ENCODE data around the gene STK17A. TPM values are rescaled to one million over a fixed set of nuclear protein-coding genes. Genes with fewer than 3 reads are reported as not detected.
"Not testable (repeated sequence)": the region's sequence is repeated elsewhere in the genome, so short reads cannot be mapped to it uniquely, and the experiment has no call there.

Gene STK17A
- total RNA-seq, 1 experiment from 2014 or later, result 170 TPM

DNA sequence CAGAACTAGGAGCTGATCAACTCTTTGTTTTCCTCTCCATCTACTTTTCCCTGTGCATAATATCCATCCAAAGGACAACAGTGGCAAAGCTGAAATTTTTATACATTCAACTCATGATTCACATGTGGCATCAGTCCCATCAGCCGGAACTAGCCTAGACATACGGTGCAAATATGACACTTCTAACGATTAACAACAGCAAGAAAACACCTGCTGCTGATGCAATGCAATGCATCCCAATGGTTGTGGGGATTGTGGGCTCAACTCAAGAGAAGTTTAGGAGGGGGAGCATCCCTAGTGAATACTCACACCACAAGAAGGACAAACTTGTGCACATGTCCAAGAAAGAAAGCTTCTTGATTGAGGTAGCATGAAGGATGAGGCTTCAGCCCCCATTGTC, 20.5 kb upstream of the STK17A start:
- DNase-seq (ENCODE audit: low spot score), result no peak
- in situ Hi-C loops (cut with HindIII; ENCODE audit: low sequenced_read_pairs), result no loop called here

DNA sequence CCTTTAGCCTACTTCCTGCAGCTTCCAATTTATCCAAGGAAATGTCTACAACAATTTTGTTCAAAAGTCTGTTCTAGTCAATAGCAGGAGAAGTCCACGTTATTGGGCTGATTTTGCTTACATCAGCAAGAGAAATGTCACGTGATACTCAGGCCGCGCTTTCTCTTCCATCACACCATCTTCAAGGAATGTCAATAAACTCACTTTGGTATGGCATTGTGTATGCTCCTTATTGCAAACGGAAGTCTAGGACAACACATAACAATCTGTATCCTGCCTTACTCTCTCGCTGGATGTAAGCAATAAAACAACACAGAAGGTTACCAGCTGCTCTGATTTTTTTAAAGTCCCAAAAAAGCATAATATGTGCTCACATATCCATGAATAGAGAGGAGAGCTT, 17.1 kb upstream of the STK17A start:
- in situ Hi-C loops (cut with HindIII; ENCODE audit: low sequenced_read_pairs), result no loop called here
- DNase-seq (ENCODE audit: low spot score), result no peak

DNA sequence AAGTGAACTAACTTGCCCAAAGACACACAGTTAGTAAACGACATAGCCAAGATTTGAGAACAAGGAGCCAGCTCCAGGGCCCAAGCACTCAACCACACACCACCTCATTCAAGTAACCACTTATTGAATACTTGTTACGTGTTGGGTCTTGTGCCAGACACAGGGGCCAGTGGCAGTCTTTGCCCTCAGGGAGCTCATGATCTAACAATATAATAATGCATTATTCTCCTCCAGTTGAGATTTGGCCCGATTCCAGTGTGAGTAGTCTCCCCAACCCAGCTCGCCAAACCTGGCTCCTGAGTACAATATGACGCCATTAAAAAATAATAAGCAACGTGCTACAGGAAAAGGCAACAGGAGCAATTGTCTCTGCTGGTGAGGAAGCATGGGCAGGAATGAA, 14.4 kb upstream of the STK17A start:
- in situ Hi-C loops (cut with HindIII; ENCODE audit: low sequenced_read_pairs), result no loop called here
- no peak for DNase-seq (ENCODE audit: low spot score)

DNA sequence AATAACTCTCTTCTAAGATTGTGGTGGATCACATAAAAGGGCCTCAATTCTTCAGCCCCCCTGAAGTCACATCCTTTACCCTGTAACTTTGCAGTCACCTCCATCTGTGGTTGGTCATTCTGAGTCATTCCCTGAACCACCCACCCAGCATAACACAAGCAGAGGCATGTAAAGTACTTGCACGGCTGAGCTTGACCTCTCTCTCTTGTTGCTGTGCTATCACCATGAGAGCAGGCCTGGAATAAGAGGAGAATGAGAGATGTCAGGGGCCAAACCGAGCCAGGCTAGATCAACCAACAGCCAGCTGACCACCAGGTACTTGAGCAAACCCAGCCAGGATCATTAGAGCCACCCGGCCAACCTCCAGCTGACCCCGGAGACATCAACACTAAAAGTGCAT, 13.5 kb upstream of the STK17A start:
- in situ Hi-C loops (cut with HindIII; ENCODE audit: low sequenced_read_pairs), result no loop called here
- no peak for DNase-seq (ENCODE audit: low spot score)

DNA sequence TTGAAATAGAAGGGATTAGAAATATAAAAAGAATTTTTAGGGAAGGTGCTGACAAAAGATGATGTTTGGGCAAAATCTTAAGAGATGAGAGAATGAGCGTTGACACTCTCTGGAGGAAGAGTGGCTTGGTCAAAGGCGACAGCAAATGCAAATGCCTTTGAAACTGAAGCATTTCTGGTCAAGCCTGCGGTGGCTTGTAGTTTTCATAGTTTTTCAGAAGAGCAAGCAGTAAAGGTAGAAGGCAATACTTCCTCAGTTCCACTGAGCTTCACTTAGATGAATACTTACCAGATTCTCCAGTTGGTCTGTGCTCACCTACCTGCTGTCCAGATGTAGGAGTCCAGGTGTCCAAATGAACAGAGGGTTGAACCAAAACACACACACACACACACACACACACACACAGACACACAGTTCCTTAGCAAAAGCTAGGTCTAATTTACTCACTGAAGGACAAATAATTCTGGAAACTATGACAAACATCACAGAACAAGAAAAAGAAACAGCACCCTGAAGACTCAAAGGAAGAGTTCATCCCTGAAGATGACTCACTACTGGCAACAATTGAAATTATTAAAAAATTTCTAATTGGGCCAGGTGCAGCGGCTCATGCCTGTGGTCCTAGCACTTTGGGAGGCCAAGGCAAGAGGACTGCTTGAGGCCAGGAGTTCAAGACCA, 12.1 kb upstream of the STK17A start:
- in situ Hi-C loops (cut with HindIII; ENCODE audit: low sequenced_read_pairs), result no loop called here

DNA sequence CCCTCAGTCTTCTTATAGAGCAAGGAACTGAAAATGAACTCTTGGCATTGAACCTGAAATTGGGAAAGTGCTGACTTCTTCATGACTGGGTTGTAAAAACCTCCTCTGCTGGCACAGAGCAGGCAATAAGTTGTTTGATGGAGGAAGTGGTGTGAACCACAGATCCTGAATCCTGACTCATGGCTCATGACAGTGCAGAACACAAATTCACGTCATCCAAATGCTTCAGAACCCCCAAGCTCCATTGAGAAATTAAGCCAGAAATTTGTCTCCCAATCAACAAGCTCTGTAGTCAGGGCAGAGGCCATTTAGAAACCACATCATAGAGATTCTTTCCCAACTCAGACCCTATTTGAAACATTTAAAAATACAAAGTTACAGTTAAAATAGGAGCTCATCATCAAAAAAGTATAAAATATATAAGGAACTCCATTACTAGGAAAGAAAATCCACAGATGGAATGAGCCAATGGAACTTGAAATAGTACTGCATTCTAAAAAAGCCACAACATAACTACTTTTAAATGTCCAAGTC, 10.3 kb upstream of the STK17A start:
- in situ Hi-C loops (cut with HindIII; ENCODE audit: low sequenced_read_pairs), result no loop called here
- DNase-seq (ENCODE audit: low spot score), result no peak

More for the DNA sequence above, 12.1 kb upstream of the STK17A start:
- no peak for DNase-seq (ENCODE audit: low spot score)

GRCh38 chr7:43573832-43574231, 9.1 kb upstream of the STK17A start:
- DNase-seq (ENCODE audit: low spot score); in situ Hi-C loops (cut with HindIII; ENCODE audit: low sequenced_read_pairs): not testable (repeated sequence)

GRCh38 chr7:43575506-43575905, 7.4 kb upstream of the STK17A start:
- DNase-seq (ENCODE audit: low spot score), result no peak
- in situ Hi-C loops (cut with HindIII; ENCODE audit: low sequenced_read_pairs), result no loop called here

GRCh38 chr7:43576241-43576640, 6.7 kb upstream of the STK17A start:
- in situ Hi-C loops (cut with HindIII; ENCODE audit: low sequenced_read_pairs), result no loop called here

DNA sequence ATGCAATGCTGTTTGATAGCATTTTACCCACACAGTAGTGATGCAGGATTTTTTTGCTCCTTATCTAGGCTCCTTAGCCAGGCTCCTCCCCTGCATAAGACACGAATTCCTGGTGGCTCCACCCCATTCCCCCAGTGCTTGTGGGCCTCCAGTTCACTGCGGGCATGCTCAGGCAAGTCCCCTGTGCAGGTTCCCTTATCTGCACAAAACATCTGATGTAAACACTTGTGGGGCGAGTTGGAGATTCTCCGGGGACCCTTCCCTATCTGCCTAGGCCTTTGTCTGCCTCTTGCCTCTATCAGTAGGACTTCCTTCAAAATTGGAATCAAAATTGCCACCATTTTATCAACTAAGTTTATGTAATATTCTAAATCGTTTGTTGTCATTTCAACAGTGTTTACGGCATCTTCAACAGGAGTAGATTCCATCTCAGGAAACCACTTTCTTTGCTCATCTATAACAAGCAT, 5.4 kb upstream of the STK17A start:
- in situ Hi-C loops (cut with HindIII; ENCODE audit: low sequenced_read_pairs), result no loop called here
- DNase-seq (ENCODE audit: low spot score), result no peak

More at GRCh38 chr7:43576241-43576640, 6.7 kb upstream of the STK17A start:
- DNase-seq (ENCODE audit: low spot score), result no peak

- in situ Hi-C loops (cut with HindIII; ENCODE audit: low sequenced_read_pairs), result no loop called here
- peak; percentile 64 for DNase-seq (ENCODE audit: low spot score)
These were observed 701 bp downstream of the STK17A start for GRCh38 chr7:43583424-43584194.

GRCh38 chr7:43584195-43584586, 1.3 kb downstream of the STK17A start:
- peak; percentile 43 for DNase-seq (ENCODE audit: low spot score)
- in situ Hi-C loops (cut with HindIII; ENCODE audit: low sequenced_read_pairs), result no loop called here

GRCh38 chr7:43584733-43585132, 1.8 kb downstream of the STK17A start:
- in situ Hi-C loops (cut with HindIII; ENCODE audit: low sequenced_read_pairs); DNase-seq (ENCODE audit: low spot score): not testable (repeated sequence)

GRCh38 chr7:43585562-43585961, 2.7 kb downstream of the STK17A start:
- peak; percentile 17 for DNase-seq (ENCODE audit: low spot score)
- in situ Hi-C loops (cut with HindIII; ENCODE audit: low sequenced_read_pairs), result no loop called here

GRCh38 chr7:43586251-43586900, 3.5 kb downstream of the STK17A start:
- in situ Hi-C loops (cut with HindIII; ENCODE audit: low sequenced_read_pairs), result no loop called here
- no peak for DNase-seq (ENCODE audit: low spot score)

- in situ Hi-C loops (cut with HindIII; ENCODE audit: low sequenced_read_pairs), result no loop called here
- no peak for DNase-seq (ENCODE audit: low spot score)
These were observed 5.7 kb downstream of the STK17A start for GRCh38 chr7:43588477-43589132.

- in situ Hi-C loops (cut with HindIII; ENCODE audit: low sequenced_read_pairs), result no loop called here
- no peak for DNase-seq (ENCODE audit: low spot score)
These were observed 6.2 kb downstream of the STK17A start for GRCh38 chr7:43589133-43589478.

GRCh38 chr7:43589728-43590127, 6.8 kb downstream of the STK17A start:
- DNase-seq (ENCODE audit: low spot score), result no peak
- in situ Hi-C loops (cut with HindIII; ENCODE audit: low sequenced_read_pairs), result no loop called here

- in situ Hi-C loops (cut with HindIII; ENCODE audit: low sequenced_read_pairs), result no loop called here
- no peak for DNase-seq (ENCODE audit: low spot score)
These were observed 8.1 kb downstream of the STK17A start for GRCh38 chr7:43590862-43591557.

All from G401 (cell line).